ENCODE data around the gene ZMYM1.
"Not testable (repeated sequence)": the region's sequence is repeated elsewhere in the genome, so short reads cannot be mapped to it uniquely, and the experiment has no call there.

The ZMYM1 gene

DNA sequence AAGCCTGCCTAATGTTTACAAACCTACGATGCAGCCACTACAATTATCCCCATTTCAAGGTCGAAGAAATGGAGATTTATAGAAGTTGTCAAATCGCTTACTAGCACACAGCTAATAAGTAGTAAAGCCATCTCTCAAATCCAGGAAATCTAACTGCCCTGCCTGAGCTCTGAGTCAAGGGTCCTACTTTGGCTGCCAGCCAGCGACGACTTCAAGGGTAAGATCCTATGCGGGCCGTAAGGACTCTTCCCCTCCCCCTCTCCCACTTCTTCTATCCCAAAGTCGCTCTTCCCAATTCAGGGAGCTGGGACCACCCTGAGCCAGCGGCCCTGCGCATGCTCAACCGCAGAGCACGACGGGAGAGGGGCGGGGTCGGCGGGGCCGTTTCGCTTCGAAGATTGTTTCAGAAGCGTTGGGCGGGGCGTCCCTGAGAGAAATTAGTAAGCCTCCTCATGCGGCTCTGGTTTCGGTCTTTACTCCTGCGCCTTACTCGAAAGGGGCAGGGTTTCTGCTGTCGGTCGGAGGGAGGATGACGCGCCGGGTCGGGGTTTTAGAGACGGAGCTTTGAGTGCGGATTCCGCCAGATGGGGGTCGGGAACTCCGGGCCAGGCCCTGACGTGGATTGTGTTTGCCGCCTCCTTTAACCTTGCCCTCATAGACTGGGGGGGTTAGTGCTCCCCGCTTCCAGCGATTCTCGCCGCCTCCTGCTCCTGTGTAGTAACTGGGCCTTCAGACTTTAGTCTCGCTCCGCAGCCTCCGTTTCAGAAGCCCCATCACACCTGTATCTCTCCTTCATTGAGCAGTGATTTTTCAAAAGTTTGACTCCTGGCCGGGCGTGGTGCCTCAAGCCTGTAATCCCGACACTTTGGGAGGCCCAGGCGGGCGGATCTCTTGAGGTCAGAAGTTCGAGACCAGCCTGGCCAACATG, at the start of gene ZMYM1:
ZMYM1 (plus strand) TSS at position 383 of the 928 bp plus-strand sequence. CDS start 14,603 bp downstream, outside the sequence.
- FAIRE-seq = no peak

DNA sequence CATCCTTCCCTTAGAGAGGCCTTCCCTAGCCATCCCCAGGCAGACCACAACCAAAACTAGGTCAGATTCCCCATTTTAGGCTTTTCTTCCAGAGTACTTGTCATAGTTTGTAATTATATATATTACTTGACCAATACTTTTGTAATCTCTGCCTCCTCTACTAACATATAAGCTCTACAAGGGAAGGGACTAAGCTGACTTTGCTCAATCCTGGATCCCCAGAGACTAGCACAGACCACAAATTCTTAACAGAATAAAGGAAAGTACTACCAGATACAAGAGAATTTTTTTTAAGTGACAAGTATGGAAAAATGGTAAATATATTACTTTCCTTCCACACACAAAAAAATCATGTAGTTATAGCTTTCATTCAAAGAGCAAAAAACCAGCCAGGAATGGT, 49.4 kb upstream of the ZMYM1 start:
- FAIRE-seq = no peak

DNA sequence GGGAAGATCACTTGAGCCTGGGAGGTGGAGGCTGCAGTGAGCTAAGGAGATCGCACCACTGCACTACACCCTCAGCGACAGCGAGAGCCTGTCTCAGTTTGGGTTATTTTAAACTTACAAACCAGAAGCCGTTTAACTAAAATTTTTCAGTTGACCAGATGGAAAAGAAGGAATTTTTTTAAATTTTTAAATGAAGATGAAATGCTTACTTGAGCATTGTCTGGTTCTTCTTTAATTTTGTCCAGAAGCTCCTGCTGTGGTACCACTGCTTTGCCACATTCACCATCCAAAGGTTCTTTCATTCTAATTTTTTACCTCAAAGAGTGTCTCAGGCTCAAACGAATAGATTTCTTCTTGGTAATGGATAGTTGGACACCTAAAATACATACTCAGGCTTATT, 48.8 kb upstream of the ZMYM1 start:
- FAIRE-seq = no peak

DNA sequence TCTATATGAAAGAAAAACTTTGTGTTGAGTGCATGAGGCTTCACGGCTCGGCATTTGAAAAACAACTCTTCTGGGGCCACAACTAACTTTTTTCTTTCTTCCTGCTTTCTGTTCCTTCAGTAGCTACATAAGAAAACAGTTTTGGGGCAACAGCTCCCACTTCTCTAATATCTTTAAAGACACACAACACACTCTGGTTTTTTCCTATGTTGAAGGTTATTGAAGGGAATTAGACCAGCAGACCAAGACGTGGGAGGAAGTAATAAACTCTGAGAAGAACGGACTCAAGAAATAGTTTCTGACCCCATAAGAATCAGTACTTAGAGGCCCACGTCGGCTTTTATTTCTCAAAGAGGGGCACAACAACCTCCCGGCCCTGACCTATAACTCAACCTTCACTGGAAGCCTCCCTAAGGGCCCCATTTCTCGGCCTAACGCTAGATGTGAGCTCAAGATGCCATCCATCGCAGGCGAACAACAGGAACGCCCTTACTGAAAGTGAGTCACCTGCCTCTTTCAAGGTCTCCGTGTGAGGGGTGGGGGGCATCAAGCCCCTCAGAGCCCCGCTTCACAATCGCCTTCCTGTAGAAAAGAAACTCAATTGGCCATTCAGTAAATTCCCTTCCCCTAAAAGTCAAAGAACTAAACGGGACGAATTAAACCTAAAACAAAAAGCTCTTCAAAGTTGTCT, 48.3 kb upstream of the ZMYM1 start:
- FAIRE-seq = no peak

DNA sequence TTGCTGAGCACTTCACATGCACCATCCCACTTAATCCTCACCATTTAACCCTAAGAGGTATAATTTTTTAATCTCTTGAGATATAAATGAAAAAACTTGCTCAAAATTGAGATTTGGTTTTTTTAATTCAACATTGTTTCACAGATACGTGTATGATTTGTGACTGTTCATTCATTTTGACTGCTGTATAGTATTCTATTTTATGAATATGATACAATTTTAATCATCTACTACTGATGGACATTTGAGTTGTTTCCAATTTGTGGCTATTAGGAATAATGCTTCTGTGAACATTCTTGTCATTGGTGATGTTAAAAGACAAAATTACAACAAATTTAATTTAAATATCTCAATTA, 46.8 kb upstream of the ZMYM1 start:
- no peak for FAIRE-seq

DNA sequence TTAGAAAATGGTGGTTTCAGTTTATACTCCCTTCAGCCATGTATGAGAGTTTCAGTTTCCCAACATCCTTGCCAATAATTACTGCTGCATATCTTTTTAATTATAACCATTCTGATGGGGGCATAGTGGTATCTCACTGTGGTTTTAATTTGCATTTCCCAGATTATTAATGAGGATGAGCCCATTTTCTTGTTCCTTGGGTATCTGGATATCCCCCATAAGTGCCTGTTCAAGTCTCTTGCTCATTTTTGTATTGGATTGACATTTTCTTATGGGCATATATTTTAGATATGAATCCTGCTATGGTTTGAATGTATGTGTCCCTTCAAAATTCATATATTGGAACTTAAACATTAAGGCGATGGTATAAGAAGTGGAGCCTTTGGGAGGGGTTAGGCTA, 45.8 kb upstream of the ZMYM1 start:
- FAIRE-seq = no peak

DNA sequence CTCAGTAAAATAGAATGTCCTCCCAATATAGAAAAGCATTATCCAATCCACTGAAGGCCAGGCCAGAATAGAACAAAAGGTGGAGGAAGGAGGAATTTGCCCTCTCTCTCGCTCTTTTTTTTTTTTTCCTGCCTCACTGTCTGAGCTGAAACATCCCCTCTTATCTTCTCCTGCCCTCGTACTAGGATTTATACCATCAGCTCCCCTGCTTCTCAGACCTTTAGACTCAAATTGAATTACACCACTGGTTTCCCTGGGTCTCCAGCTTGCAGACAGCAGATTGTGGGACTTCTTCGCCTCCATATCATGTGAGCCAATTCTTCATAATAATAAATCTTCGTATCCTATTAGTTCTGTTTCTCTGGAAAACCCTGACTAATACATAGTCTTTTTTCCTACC, 42.6 kb upstream of the ZMYM1 start:
- no peak for FAIRE-seq

DNA sequence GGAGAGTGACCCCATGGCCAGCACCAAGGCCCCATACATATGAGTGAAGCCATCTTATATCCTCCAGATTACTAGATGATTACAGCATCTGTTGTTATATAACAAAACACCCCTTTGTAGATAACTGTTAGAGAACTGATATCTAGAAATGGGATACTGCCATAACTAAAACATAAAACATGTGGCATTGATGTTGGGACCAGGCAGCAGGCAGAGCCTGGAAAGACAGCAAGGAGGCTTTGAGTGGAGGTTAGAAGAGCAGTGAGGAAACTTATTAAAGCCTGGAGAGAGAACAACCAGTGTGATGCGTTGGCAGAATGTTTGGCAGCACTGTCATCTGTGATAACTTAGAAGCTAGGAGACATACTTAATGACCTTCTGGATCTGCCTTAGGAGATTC, 42.0 kb upstream of the ZMYM1 start:
- FAIRE-seq = no peak

DNA sequence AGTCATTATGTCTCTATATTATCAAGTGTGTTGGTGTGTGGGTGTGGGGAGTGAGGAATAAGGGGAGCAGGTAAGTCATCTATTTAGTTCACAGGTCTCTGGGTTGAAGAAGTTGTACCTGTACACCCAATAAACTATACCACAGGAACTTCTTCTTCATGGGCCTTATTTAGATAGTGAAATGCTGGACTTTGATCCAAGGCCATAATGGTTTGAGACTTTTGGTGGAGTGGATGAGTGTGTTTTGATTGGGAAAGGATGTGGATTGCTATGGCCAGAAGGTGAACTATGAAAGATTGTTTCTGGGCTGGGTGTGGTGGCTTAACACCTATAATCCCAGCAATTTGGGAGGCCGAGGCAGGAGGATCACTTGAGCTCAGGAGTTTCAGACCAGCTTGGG, 40.5 kb upstream of the ZMYM1 start:
- no peak for FAIRE-seq

DNA sequence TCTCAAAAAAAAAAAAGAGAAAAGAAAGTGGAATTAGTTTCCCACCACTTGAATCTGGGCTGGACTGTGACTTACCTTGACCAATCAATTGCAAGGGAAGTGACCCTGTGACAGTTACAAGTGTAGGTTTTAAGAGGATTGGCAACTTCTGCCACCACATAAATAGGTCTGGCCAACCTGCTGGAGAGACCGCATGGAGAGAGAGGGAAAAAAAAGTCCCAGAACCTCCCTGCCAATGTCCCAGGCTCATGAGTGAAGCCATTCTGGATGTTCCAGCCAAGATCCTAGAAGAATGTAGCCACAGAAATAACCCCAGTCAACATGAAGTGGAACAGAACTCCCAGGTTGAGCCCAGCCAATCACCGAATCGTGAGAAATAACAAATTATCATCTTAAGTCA, 35.7 kb upstream of the ZMYM1 start:
- FAIRE-seq = no peak

DNA sequence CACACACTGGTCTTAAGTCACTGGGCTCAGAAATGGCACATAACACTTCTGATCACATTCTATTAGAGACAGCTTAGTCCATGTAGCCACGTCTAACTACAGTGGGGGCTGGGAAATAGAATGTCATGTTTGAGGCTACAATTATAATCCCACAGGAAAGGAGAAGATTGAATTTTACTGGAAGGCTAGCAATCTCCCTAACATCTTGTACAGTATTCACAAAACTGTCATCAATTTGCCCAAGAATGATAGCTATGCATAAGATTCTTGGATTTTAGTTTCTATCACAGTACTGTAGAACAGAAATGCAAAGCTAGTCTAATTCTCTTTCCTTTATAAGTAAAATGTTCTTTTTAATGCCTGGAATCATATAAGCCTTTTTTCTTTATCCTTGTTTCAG, 34.8 kb upstream of the ZMYM1 start:
- no peak for FAIRE-seq

DNA sequence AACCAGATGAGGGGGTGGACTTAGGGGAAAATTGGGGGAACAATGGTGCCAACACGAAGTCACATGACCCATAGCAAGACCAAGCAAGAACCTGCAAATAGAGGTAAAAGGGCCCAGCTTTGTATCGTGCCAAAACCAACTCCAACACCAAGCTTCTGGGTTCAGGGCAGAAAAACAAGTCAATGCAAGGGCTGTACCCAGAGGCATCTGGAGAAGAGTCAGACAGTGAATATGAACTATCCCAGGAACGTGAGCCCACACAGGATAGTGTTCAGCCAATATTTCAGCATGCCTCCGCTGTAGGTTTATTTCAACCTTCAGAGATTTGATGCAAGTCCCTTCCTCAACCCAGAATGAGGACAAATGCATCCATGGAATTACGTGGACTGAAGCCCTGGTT, 32.5 kb upstream of the ZMYM1 start:
- no peak for FAIRE-seq

DNA sequence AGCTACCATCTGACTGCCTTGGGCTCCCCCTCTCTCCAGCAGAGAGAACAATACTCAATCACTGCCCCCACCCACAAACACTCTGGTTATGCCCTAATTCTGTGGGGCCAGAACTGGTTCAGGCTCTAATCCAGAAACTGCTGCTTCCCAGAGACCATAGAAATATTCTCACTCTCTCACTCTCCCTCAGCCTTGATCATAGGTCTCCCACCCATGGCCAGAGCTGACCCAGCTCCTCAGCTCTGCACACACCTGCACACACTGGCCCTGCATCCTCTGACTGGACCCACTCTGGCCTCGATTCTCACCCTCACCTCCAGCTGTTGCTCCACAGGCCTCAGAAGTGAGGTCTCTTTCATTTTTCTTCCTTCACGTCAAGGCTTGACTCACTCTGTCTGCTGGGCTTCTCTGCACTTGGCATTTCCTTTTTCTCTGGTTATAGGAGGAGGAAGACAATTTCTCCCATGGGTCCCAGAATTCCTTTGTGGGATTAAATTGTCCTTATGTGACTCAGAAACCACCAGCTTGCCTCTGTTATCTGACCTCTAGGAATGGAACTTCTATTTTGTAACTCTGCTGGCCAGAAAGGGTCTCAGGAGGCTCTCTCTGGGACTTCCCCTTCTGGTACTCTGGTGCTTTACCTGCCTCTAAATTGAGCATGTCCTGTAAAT, 31.9 kb upstream of the ZMYM1 start:
- FAIRE-seq = no peak

DNA sequence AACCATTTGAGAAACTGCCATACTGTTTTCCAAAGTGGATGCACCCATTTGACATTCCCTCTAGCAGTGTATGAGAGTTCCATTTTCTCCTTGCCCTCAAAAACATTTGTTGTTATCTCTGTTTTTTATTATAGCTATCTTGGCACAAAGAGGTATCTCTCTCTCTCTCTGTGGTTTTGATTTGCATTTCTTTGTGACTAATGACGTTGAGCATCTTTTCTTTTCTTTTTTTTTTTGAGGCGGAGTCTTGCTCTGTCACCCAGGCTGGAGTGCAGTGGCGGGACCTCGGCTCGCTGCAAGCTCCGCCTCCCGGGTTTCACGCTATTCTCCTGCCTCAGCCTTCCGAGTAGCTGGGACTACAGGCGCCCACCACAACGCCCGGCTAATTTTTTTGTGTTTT, 30.1 kb upstream of the ZMYM1 start:
- FAIRE-seq = no peak

DNA sequence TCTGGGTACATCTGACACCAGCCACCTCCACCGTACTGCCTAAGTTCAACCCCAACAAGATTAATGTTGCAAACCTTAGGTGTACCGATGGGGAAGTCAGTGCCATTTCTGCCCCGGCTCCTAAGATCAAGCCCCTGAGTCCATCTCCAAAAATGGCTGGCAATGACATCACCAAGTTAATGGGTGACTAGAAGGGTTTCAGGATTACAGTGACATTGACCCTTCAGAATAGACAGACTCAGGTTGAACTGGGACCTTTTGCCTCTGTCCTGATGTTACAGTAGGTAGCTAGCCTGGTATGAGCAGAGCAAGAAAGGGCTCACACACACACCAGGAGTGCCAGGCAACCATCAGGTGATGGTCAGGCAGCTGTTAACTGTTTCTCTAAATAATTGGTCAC, 25.8 kb upstream of the ZMYM1 start:
- no peak for FAIRE-seq

DNA sequence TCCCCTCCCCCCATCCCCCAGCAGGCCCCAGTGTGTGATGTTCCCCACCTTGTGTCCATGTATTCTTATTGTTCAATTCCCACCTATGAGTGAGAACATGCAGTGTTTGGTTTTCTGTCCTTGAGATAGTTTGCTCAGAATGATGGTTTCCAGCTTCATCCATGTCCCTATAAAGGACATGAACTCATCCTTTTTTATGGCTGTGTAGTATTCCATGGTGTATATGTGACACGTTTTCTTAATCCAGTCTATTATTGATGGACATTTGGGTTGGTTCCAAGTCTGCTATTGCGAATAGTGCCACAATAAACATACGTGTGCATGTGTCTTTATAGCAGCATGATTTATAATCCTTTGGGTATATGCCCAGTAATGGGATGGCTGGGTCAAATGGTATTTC, 24.9 kb upstream of the ZMYM1 start:
- not testable (repeated sequence) for FAIRE-seq

DNA sequence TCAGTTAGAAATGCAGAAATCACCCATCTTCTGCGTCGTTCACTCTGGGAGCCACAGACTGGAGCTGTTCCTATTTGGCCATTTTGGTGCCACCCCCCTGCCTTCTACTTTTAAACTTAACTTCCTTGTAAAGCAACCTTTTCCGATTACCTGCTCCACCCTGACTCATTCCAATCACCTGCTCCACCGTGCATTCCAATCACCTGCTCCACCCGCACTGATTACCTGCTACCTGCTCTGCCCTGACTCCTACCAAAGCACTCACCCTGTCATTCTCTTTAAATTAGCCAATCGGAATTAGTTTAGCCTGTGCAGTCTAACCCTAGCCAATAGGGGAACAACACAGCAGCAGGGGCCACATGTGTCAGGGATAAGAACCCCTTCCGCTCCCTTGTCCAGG, 20.9 kb upstream of the ZMYM1 start:
- not testable (repeated sequence) for FAIRE-seq

DNA sequence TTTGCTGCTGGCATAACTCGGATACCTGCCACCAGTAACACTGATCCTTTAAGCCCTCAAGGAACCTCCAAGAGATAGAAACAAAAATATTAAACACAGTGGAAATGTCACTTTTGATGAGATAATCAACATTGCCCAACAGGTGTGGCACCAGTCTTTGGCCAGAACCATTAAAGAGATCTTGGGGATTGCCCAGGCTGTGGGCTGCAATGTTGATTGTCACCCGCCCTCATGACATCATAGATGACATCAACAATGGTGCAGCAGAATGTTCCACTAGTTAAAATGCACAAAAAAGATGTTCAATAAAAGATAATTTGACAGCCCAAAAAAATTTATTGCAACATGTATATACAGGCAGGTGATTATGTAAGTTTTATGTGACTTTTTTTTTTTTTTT, 20.2 kb upstream of the ZMYM1 start:
- no peak for FAIRE-seq

DNA sequence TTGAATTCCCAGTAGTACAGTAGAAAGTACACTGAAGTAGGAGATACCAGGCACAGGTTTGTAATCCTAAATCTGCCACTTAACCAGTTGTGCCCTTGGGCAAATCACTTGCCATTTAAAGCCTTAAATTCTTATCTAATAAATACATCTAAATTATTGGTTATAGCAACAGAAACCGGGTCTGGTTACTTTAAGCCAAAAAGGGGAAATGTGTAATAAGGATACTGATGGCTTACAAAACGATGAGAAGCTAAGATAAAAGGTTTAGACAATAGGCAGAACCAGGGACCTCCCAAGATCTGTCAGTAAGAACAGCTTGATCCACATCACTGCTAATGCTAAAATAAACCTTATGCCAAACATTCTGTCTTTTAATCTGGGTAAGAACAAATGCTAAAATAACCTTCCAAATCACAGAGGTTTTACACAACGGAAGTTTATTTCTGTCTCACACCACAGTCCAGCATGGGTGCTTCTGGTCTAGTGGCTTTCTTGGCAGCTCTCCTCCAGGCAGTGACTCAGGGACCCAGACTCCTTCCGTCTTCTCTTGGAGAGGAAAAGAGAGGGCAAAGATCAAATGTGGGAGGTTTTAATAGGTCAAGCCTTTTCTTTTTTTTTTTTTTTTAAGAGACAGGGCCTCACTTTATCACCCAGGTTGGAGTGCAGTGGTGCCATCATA, 16.5 kb upstream of the ZMYM1 start:
- no peak for FAIRE-seq

DNA sequence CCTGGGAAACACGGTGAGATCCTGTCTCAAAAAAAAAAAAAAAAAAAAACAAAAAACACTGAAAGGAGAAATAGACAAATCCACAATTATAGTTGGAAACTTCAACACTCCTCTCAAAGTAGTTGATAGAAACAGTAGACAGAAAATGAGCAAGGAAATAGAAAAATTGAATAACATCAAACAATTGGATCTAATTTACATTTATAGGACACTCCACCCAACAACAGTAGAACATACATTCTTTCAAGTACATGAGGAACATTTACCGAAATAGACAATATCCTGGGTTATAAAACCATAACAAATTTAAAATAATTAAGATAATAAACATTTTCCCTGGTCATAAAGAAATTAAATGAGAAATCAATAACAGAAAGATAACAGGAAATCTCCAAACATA, 14.9 kb upstream of the ZMYM1 start:
- FAIRE-seq = no peak

DNA sequence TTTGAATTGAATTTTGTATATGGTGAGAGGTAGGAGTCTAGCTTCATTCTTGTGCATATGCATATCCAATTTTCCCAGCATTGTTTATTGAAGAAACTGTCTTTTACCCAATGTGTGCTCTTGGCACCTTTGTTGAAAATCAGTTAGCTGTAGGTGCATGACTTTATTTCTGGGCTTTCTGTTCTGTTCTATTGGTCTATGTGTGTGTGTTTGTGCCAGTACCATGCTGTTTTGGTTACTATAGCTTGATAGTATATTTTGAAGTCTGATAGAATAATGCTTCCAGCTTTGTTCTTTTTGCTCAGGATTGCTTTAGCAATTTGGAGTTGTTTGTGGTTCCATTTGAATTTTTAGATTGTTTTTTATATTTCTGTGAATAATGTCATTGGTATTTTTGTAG, 9.4 kb upstream of the ZMYM1 start:
- FAIRE-seq = no peak

DNA sequence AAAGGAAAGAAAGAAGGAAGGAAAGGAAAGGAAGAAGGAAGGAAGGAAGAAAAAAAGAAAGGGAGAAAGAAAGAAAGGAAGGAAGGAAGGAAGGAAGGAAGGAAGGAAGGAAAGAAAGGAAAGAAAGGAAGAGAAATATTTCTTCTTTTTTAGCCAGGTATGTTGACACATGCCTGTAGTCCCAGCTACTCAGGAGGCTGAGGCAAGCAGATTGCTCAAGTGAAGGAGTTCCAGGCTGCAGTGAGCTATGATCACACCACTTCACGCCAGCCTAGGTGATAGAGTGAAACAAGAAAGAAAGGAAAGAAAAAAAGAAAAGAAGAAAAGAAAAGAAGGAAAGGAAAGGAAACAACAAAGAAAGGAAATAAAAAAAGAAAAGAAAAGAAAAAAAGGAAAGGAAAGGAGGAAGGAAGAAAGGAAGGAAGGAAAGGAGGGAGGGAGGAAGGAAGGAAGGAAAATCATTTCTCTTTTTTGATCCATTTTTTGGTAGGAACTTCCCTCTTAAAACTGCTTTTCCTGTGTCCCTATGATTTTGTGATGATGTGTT, 5.8 kb upstream of the ZMYM1 start:
- no peak for FAIRE-seq

DNA sequence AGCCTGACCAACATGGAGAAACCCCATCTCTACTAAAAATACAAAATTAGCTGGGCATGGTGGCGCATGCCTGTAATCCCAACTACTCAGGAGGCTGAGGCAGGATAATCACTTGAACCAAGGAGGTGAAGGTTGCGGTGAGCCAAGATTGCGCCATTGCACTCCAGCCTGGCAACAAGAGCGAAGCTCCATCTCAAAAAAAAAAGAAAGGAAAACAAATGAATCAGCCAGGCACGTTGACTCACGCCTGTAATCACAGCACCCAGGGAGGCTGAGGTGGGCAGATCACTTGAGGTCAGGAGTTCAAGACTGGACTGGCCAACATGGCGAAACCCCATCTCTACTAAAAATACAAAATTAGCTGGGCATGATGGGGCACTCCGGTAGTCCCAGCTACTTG, 2.8 kb upstream of the ZMYM1 start:
- not testable (repeated sequence) for FAIRE-seq
